Glutamatergic neuron (in vitro differentiated cells): ENCODE results near the gene PSAP. TPM values are rescaled to one million over a fixed set of nuclear protein-coding genes. Genes with fewer than 3 reads are reported as not detected.
"Not testable (repeated sequence)": the region's sequence is repeated elsewhere in the genome, so short reads cannot be mapped to it uniquely, and the experiment has no call there.

ENCODE experiments used
- DNase-seq: peaks from one replicate; pipeline ENCODE4 v3.0.0; 2022
- H3K27ac Mint-ChIP-seq: one replicate; pipeline ENCODE4 v1.8.0; 2020; ENCODE audit warnings: mild to moderate bottlenecking, mixed read lengths, inconsistent platforms; ENCODE audit not compliant: unreplicated experiment
- H3K27me3 Mint-ChIP-seq: one replicate; pipeline ENCODE4 v1.8.0; 2020; ENCODE audit warnings: mild to moderate bottlenecking, moderate library complexity, mixed read lengths, inconsistent platforms; ENCODE audit not compliant: unreplicated experiment
- H3K36me3 Mint-ChIP-seq: one replicate; pipeline ENCODE4 v1.8.0; 2020; ENCODE audit warnings: mild to moderate bottlenecking, mixed read lengths, inconsistent platforms; ENCODE audit not compliant: unreplicated experiment
- H3K4me1 Mint-ChIP-seq: one replicate; pipeline ENCODE4 v1.8.0; 2020; ENCODE audit warnings: mild to moderate bottlenecking, low read depth, mixed read lengths, inconsistent platforms; ENCODE audit not compliant: unreplicated experiment
- H3K4me3 Mint-ChIP-seq: one replicate; pipeline ENCODE4 v1.8.0; 2020; ENCODE audit warnings: mild to moderate bottlenecking, mixed read lengths, inconsistent platforms; ENCODE audit not compliant: unreplicated experiment
- H3K9me3 Mint-ChIP-seq: one replicate; pipeline ENCODE4 v1.8.0; 2020; ENCODE audit warnings: mild to moderate bottlenecking, moderate library complexity, mixed read lengths, inconsistent platforms; ENCODE audit not compliant: unreplicated experiment
- CTCF ChIP-seq: fragments of 200-600 bp; sonication (generic); IDR thresholded peaks from one replicate; pipeline ENCODE4 v1.5.0; 2021; ENCODE audit not compliant: partially characterized antibody, unreplicated experiment
- long read RNA-seq: library from polyadenylated mRNA; unstranded; transcript quantifications from one replicate; pipeline ENCODE4 v2.0.0, GENCODE V29; 2020; ENCODE audit not compliant: unreplicated experiment
- total RNA-seq: library from RNA; stranded (reverse); fragmentation: NEBNext Ultra II Directional; extraction: Animal tissue kit (Norgen Biotek cat#: 25700); gene quantifications from one replicate; pipeline ENCODE4 v1.2.1, GENCODE V29; 2021; ENCODE audit not compliant: unreplicated experiment

PSAP gene
- total RNA-seq, result 737 TPM
- long read RNA-seq, transcript PSAP-201 (14 exons, 2,830 nt), result minor isoform, 6 of 374 reads
- long read RNA-seq, transcript PSAP-202 (14 exons, 2,872 nt), result major isoform, 26 of 374 reads
- long read RNA-seq, partial matches to known transcripts, result 13 of 374 reads
- long read RNA-seq, other reads (novel, unspliced or antisense), result 329 of 374 reads

DNA sequence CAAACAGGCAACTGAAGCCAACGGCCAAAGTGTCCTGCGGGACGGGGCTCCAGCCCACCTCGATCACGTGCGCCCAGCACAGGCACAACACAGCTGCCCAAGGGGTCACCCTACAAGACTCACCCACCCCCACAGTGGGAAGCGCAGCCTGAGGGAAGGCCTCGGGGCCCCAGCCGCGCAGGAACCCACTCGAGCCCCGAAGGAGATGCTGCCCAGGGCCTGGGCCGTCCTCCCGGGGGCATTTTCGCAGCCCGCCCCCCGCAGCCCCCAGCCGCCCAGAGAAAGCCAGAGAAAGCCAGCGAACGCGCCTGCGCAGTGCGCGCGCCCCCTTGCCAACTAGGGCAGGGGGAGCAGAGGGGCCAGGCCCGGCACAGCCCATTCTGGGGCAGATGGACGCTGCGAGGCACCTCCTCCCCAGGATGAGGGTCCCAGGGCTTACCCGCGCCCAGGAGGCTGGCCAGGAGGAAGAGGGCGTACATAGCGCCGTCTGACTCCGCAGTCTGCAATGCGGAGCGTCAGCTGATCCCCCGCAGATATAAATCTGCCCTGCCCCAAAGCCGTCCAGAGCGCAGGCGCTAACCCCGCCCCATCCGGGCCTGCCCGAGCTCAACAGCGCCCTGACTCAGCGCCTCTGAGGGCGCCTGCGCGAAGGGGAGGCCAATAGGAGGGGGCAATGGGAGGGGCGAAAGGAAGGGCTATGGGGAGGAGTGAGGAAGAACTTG lies at the start of gene PSAP:
Gene PSAP, minus strand, starts transcription at position 509 of the 722 bp plus-strand sequence. Its CDS starts 30 bp downstream, at position 479.
- no peak for TF ChIP-seq CTCF
- H3K27ac Mint-ChIP-seq, result peak within 1 kb of the TSS; percentile 96
- peaks cover 5% of the 10 kb centered on the region for H3K36me3 Mint-ChIP-seq
- peaks cover 4% of the 10 kb centered on the region for H3K27me3 Mint-ChIP-seq
- H3K4me3 Mint-ChIP-seq, result peak within 1 kb of the TSS; percentile 98
- no peaks in the 10 kb centered on the region for H3K9me3 Mint-ChIP-seq
- H3K4me1 Mint-ChIP-seq, result peaks cover 28% of the 10 kb centered on the region
- peak; percentile 99 for DNase-seq

DNA sequence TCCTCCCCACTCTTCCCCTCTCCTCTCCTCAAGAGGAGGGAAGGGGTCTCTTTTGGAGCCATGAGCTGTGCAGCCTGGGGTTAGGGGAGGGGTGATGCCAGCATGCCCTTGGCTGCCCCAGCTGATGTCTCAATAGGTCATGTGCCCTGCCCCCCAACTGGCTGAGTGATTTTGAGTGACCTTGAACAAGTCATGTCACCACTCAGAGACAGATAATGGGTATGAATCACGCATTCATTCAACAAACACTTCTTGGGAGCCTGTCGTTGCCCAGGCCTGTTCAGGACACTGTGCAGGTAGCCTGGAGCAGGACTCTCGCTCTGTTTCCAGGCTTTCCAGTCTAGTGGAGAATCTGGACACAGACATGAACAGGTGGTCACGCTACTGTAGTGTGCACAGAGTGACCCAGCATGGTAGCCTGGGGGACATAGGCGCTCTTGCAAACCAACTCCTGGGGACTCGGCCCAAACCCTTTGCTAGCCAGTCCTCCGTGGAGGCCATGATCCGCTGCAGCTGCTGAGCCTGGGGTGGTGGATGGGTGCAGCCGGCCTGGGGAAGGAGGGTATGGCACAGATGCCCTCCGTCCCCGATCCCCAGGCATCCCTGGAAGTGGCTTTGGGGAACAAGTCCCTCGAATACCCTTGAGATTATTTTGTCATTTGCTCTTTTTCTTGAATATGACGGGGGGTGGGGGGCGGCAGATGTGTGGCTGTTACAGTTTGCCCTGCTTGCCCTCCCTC lies 49.6 kb upstream of the PSAP start:
- no peaks in the 10 kb centered on the region for H3K4me1 Mint-ChIP-seq
- no peaks in the 10 kb centered on the region for H3K36me3 Mint-ChIP-seq
- H3K4me3 Mint-ChIP-seq, result no peak overlapping the region
- H3K27ac Mint-ChIP-seq, result no peak overlapping the region
- no peak for TF ChIP-seq CTCF
- no peak for DNase-seq
- no peaks in the 10 kb centered on the region for H3K27me3 Mint-ChIP-seq
- H3K9me3 Mint-ChIP-seq, result peaks cover 3% of the 10 kb centered on the region

GRCh38 chr10:71899665-71900412 lies 48.8 kb upstream of the PSAP start:
- DNase-seq, result no peak
- TF ChIP-seq CTCF, result no peak
- H3K27ac Mint-ChIP-seq, result no peak overlapping the region
- no peaks in the 10 kb centered on the region for H3K4me1 Mint-ChIP-seq
- peaks cover 3% of the 10 kb centered on the region for H3K9me3 Mint-ChIP-seq
- H3K36me3 Mint-ChIP-seq, result no peaks in the 10 kb centered on the region
- H3K4me3 Mint-ChIP-seq, result no peak overlapping the region
- no peaks in the 10 kb centered on the region for H3K27me3 Mint-ChIP-seq

DNA sequence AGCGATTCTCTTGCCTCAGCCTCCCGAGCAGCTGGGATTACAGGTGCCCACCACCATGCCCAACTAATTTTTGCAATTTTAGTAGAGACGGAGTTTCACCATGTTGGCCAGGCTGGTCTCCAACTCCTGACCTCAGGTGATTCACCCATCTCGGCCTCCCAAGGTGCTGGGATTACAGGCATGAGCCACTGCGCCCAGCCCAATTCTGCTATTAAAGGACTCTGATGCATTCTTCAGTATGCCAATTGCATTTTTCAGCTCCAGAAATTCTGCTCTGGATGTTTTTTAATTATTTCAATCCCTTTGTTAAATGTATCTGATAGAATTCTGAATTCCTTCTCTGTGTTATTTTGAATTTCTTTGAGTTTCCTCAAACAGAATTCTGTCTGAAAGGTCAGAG lies 47.3 kb upstream of the PSAP start:
- H3K27ac Mint-ChIP-seq, H3K9me3 Mint-ChIP-seq, H3K27me3 Mint-ChIP-seq, H3K36me3 Mint-ChIP-seq, H3K4me3 Mint-ChIP-seq, DNase-seq, H3K4me1 Mint-ChIP-seq: not testable (repeated sequence)

DNA sequence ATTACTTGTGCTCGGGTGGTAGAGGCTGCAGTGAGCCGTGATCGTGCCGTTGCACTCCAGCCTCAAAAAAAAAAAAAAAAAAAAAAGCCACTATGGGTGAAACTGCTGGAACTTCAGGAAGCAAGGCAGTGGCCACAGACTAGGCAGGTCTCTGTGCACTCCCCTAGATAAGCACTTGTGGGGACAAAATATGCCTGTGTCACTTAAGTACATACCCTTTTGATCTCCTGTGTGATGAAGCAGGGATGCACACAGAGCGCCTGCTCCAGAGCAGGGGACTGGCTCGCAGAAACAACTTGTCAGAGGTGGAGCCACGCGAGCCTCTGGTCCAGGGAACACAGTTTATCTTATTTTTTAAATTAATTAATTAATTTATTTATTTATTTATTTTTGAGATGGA lies 42.9 kb upstream of the PSAP start:
- H3K4me1 Mint-ChIP-seq, result peaks cover 3% of the 10 kb centered on the region
- DNase-seq, result no peak
- H3K36me3 Mint-ChIP-seq, result no peaks in the 10 kb centered on the region
- peaks cover 4% of the 10 kb centered on the region for H3K27me3 Mint-ChIP-seq
- H3K27ac Mint-ChIP-seq, result no peak overlapping the region
- no peak overlapping the region for H3K4me3 Mint-ChIP-seq
- H3K9me3 Mint-ChIP-seq, result peaks cover 4% of the 10 kb centered on the region
- no peak for TF ChIP-seq CTCF
